ENCODE data around the gene ZBTB7C.

The ZBTB7C gene

DNA sequence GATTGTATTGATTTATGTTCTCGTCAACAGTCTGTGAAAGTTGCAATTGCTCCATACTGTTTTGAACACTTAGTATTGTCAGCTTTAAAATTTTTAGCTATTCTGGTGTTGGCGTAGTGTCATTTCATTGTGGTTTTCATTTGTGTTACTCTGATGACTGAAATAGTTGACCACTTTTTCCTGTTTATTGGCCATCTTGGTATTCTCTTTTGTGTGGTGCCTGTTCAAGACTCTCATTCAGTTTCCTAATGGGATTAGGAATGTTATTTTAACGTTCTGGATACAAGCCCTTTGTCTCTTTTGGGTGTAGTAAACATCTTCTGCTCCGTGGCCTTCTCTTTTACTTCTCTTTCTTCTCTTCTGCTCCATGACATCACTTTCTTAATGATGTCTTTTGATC is 396.0 kb downstream of the ZBTB7C start:
- no peak overlapping the region for H3K27ac ChIP-seq
- no peak for TF ChIP-seq ZFX (IDR thresholded peaks at IDR 0.05)
- no peak for TF ChIP-seq CTCF (conservative IDR thresholded peaks at IDR 0.05)

- no peak overlapping the region for H3K27ac ChIP-seq
- no peak for TF ChIP-seq CTCF (conservative IDR thresholded peaks at IDR 0.05)
- no peak for TF ChIP-seq ZFX (IDR thresholded peaks at IDR 0.05)
Measured at GRCh38 chr18:48011926-48012465, 397.2 kb downstream of the ZBTB7C start.

GRCh38 chr18:48010264-48010663 is 398.9 kb downstream of the ZBTB7C start:
- TF ChIP-seq CTCF (conservative IDR thresholded peaks at IDR 0.05) = no peak
- TF ChIP-seq ZFX (IDR thresholded peaks at IDR 0.05) = no peak
- no peak overlapping the region for H3K27ac ChIP-seq

DNA sequence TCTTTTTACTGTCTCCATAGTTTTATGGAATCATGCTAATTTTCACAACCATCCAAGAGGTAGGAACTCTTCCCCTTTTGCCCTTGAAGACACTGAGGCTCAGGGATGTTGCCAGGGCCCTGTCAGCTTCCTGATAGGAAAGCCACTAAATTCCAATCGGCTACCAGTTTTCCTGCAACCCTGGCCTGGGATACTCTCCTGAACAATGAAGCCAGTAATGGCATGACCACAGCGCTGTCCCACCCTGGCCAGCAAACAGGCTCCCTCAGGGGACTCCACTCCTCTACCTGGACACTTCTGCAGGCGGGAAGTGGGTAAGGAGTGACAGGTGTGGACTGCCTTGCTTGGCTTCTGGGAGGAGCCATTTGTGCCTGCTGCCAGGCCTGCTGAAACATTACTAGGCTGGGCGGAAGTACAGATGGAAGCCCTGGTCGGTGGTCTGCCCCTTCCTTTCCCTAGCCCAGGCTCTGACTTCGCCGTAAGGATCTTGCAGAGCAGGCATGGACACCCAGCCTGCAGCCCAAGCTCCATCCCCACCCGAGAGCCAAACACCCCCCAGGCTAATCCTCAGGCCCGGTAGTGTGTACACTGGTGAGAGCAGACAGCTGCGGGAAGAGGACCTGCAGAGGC is 400.0 kb downstream of the ZBTB7C start:
- TF ChIP-seq ZFX (IDR thresholded peaks at IDR 0.05) (no peak), CTCF (conservative IDR thresholded peaks at IDR 0.05) (no peak)

GRCh38 chr18:48007955-48008701 is 401.1 kb downstream of the ZBTB7C start:
- peak overlapping the region; percentile 7; the same call in 1 of the 2 replicates for H3K27ac ChIP-seq
- TF ChIP-seq CTCF (conservative IDR thresholded peaks at IDR 0.05) (peak; percentile 95), ZFX (IDR thresholded peaks at IDR 0.05) (no peak)

More for the DNA sequence above, 400.0 kb downstream of the ZBTB7C start:
- H3K27ac ChIP-seq = no peak overlapping the region

GRCh38 chr18:48007381-48007780 is 401.8 kb downstream of the ZBTB7C start:
- no peak for TF ChIP-seq CTCF (conservative IDR thresholded peaks at IDR 0.05)
- no peak for TF ChIP-seq ZFX (IDR thresholded peaks at IDR 0.05)
- H3K27ac ChIP-seq = no peak overlapping the region; the same call in 1 of the 2 replicates
